Keratinocyte (primary cell): Measurements from ENCODE around the gene CMTR1. TPM values are rescaled to one million over a fixed set of nuclear protein-coding genes. Genes with fewer than 3 reads are reported as not detected.

Experiments
- DNase-seq: peaks from one replicate; pipeline ENCODE4 v3.0.0-alpha.2; 2011; ENCODE audit warnings: low read depth, missing footprints, low spot score
- FAIRE-seq: peaks from 2 replicates; lab custom pipeline; 2011; peaks lifted over from hg19 to GRCh38; lab: Jason Lieb, UNC
- H2AFZ ChIP-seq: 2 replicates; pipeline ENCODE4 v1.6.0; 2012; ENCODE audit warnings: low read length, control low read depth, inconsistent platforms; ENCODE audit not compliant: control insufficient read depth
- H3K27ac ChIP-seq: 2 replicates; pipeline ENCODE4 v1.5.1; 2011; ENCODE audit warnings: low read length; ENCODE audit not compliant: control insufficient read depth, insufficient read depth
- H3K27me3 ChIP-seq: 3 replicates; pipeline ENCODE4 v1.6.0; 2011; ENCODE audit warnings: low read length; ENCODE audit not compliant: control insufficient read depth, insufficient read depth; ENCODE audit errors: extremely low read depth
- H3K36me3 ChIP-seq, 2 experiments: 2 replicates in 1 of 2; 3 replicates in 1 of 2; pipeline ENCODE4 v1.5.1; 2011; ENCODE audit warnings: low read length in 2 of 2, mild to moderate bottlenecking in 1 of 2; ENCODE audit not compliant: control insufficient read depth in 2 of 2, insufficient read depth in 2 of 2; ENCODE audit errors: extremely low read depth in 1 of 2
- H3K4me1 ChIP-seq: 3 replicates; pipeline ENCODE4 v1.5.1; 2011; ENCODE audit warnings: low read length; ENCODE audit not compliant: control insufficient read depth, insufficient read depth; ENCODE audit errors: extremely low read depth
- H3K4me2 ChIP-seq: 3 replicates; pipeline ENCODE4 v1.6.0; 2011; ENCODE audit warnings: low read depth, low read length; ENCODE audit not compliant: control insufficient read depth, insufficient read depth; ENCODE audit errors: extremely low read depth
- H3K4me3 ChIP-seq, 3 experiments: fragments of 200-600 bp in 1 of 3; sonication (generic) in 1 of 3; 2 replicates in 2 of 3; 3 replicates in 1 of 3; pipeline ENCODE4 v1.5.1; 2011 to 2016; ENCODE audit warnings: low read length in 3 of 3, mild to moderate bottlenecking in 3 of 3, control low read depth in 2 of 3, inconsistent platforms in 1 of 3, low read depth in 1 of 3, mixed read lengths in 1 of 3, mixed run types in 1 of 3, moderate library complexity in 1 of 3; ENCODE audit not compliant: control insufficient read depth in 2 of 3, insufficient read depth in 2 of 3; ENCODE audit errors: extremely low read depth in 1 of 3
- H3K79me2 ChIP-seq: 2 replicates; pipeline ENCODE4 v1.6.0; 2012; ENCODE audit warnings: low read length; ENCODE audit not compliant: control insufficient read depth, insufficient read depth
- H3K9ac ChIP-seq: 3 replicates; pipeline ENCODE4 v1.6.0; 2011; ENCODE audit warnings: low read length; ENCODE audit not compliant: control insufficient read depth, insufficient read depth; ENCODE audit errors: extremely low read depth
- H3K9me1 ChIP-seq: 3 replicates; pipeline ENCODE4 v1.6.0; 2011; ENCODE audit warnings: low read length; ENCODE audit not compliant: control insufficient read depth, insufficient read depth; ENCODE audit errors: extremely low read depth
- H3K9me3 ChIP-seq: 2 replicates; pipeline ENCODE4 v1.5.1; 2012; ENCODE audit warnings: low read depth, low read length; ENCODE audit not compliant: control insufficient read depth
- H4K20me1 ChIP-seq: 3 replicates; pipeline ENCODE4 v1.6.0; 2011; ENCODE audit warnings: low read length; ENCODE audit not compliant: control insufficient read depth, insufficient read depth; ENCODE audit errors: extremely low read depth
- EZH2 ChIP-seq: IDR thresholded peaks from one replicate; pipeline ENCODE4 v1.6.1; 2012; ENCODE audit warnings: inconsistent platforms, mild to moderate bottlenecking, low read length, moderate library complexity
- dilution Hi-C: fragments of 300-500 bp; cut with MboI; formaldehyde crosslinking; loops from one replicate; pipeline ENCODE4 v1.7.0; 2020; ENCODE audit warnings: low sequenced_read_pairs; ENCODE audit not compliant: extremely low pct_ligation_motif_present
- polyA plus RNA-seq, 5 experiments: library from polyadenylated mRNA; depleted of rRNA in 3 of 5; stranded (reverse) in 3 of 5; stranded (forward) in 1 of 5; unstranded in 1 of 5; fragments of >200 nt; gene quantifications; 1 replicate in 1 of 5; 2 replicates in 3 of 5; 3 replicates in 1 of 5; pipeline versions ENCODE4 v1.2.1 to v1.2.3, GENCODE V29; 2011 to 2012; ENCODE audit warnings: missing spikeins in 2 of 5, low read depth in 1 of 5, low replicate concordance in 1 of 5
- TF ChIP-seq, protein P1 (sequence below), 3 experiments: IDR thresholded peaks in 1 of 3; conservative IDR thresholded peaks in 1 of 3; optimal IDR thresholded peaks in 1 of 3; 2 replicates in 2 of 3; 3 replicates in 1 of 3; pipeline versions ENCODE3 to v1.5.1; 2011; ENCODE audit warnings: low read length in 3 of 3, mild to moderate bottlenecking in 3 of 3, moderate library complexity in 2 of 3, control low read depth in 1 of 3, inconsistent platforms in 1 of 3; ENCODE audit not compliant: insufficient read depth in 2 of 3; ENCODE audit errors: extremely low read depth in 1 of 3

CMTR1 gene
- polyA plus RNA-seq, 1 donor (not counting 4 experiments of a cell fraction or from before 2014, with no cell fraction given) = 24.6 TPM

DNA sequence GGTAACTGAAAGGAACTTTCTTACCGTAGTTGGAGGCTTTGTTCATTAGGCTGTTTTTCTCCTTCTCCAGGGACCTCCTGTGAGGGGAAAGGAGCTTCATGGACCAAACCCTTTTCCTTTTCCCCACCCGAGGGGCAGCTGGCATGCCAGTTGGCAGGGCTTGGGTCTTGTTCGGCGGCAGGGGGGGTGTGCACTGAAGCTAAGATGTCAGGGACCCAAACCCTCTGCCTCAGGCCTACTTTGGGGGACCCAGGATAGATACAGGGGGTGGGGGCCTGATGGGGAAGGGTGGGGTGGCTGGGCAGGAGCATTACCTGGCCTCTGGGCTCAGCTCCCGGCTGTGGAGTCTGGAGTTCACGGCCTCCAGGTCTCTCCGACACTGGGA is 51.8 kb downstream of the CMTR1 start:
- Histone ChIP-seq H3K4me1 (peaks cover 14% of the 10 kb centered on the region), H4K20me1 (no peaks in the 10 kb centered on the region), H3K36me3 (peaks cover 9 to 11% of the 10 kb centered on the region in 2 experiments), H3K9me3 (no peaks in the 10 kb centered on the region), H3K9me1 (no peaks in the 10 kb centered on the region), H3K9ac (no peak overlapping the region), H3K27ac (no peak overlapping the region), H3K27me3 (no peaks in the 10 kb centered on the region), H3K79me2 (no peaks in the 10 kb centered on the region), H3K4me2 (no peak overlapping the region), H3K4me3 (no peak overlapping the region), H2AFZ (no peak overlapping the region)
- DNase-seq (no peak), FAIRE-seq (no peak)
- TF ChIP-seq EZH2 = no peak
- TF ChIP-seq, protein P1, sequence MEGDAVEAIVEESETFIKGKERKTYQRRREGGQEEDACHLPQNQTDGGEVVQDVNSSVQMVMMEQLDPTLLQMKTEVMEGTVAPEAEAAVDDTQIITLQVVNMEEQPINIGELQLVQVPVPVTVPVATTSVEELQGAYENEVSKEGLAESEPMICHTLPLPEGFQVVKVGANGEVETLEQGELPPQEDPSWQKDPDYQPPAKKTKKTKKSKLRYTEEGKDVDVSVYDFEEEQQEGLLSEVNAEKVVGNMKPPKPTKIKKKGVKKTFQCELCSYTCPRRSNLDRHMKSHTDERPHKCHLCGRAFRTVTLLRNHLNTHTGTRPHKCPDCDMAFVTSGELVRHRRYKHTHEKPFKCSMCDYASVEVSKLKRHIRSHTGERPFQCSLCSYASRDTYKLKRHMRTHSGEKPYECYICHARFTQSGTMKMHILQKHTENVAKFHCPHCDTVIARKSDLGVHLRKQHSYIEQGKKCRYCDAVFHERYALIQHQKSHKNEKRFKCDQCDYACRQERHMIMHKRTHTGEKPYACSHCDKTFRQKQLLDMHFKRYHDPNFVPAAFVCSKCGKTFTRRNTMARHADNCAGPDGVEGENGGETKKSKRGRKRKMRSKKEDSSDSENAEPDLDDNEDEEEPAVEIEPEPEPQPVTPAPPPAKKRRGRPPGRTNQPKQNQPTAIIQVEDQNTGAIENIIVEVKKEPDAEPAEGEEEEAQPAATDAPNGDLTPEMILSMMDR (optimal IDR thresholded peaks at IDR 0.05 in 1 of 3, IDR thresholded peaks at IDR 0.05 in 1 of 3, conservative IDR thresholded peaks at IDR 0.05 in 1 of 3; ENCODE audit: extremely low read depth in 1 of 3, insufficient read depth in 2 of 3, low read length in 3 of 3) = no peak
- dilution Hi-C loops = no loop called here

DNA sequence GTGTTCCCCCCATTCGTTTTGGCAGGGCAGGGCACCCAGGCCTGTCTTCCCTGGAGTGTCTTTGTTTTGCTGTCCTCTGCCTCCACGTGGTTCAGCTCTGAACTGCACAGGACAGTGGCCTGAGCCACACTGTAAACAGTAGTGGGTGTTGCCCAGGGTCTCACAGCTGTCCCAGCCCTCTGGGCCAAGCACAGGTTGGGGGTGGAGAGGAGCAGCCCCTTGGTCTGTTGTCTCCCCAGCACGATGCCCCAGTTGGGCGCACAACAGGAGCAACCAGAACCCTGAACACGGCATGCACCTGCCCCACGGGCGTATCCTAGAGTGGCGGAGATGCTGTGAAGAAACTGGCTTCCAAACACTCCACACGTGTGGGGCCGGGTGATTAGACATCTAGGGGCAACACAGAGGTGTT is 52.3 kb downstream of the CMTR1 start:
- Histone ChIP-seq H3K9ac (no peak overlapping the region), H3K9me3 (no peaks in the 10 kb centered on the region), H3K4me2 (no peak overlapping the region), H3K4me3 (no peak overlapping the region), H3K4me1 (peaks cover 14% of the 10 kb centered on the region), H3K27ac (no peak overlapping the region), H2AFZ (no peak overlapping the region), H3K27me3 (no peaks in the 10 kb centered on the region), H3K79me2 (no peaks in the 10 kb centered on the region), H3K36me3 (peaks cover 9 to 11% of the 10 kb centered on the region in 2 experiments), H4K20me1 (no peaks in the 10 kb centered on the region), H3K9me1 (no peaks in the 10 kb centered on the region)
- TF ChIP-seq, protein P1 (optimal IDR thresholded peaks at IDR 0.05 in 1 of 3, IDR thresholded peaks at IDR 0.05 in 1 of 3, conservative IDR thresholded peaks at IDR 0.05 in 1 of 3; ENCODE audit: extremely low read depth in 1 of 3, insufficient read depth in 2 of 3, low read length in 3 of 3) = peak in 2 of 3 experiments; percentile 8 to 29
- no peak for TF ChIP-seq EZH2
- no peak for FAIRE-seq
- dilution Hi-C loops = no loop called here
- no peak for DNase-seq
